Liver (tissue), 9 donors: ENCODE measurements around the gene RAB43. TPM values are rescaled to one million over a fixed set of nuclear protein-coding genes. Genes with fewer than 3 reads are reported as not detected.

ENCODE experiments used
- DNase-seq: peaks from one replicate; pipeline ENCODE4 v3.0.0-alpha.2; 2017; ENCODE audit warnings: low spot score
- H3K27ac ChIP-seq, 2 donors: one replicate each; pipeline ENCODE4 v1.7.0; 2013; ENCODE audit warnings: inconsistent platforms in 2 of 2, low read length in 2 of 2, control low read depth in 1 of 2, low read depth in 1 of 2, mild to moderate bottlenecking in 1 of 2
- H3K27me3 ChIP-seq, 4 donors: one replicate each; pipeline versions ENCODE4 v1.6.1 to v1.7.0; 2013; ENCODE audit warnings: low read length in 3 of 4, inconsistent platforms in 1 of 4, mild to moderate bottlenecking in 1 of 4, moderate library complexity in 1 of 4; ENCODE audit not compliant: control insufficient read depth in 4 of 4, insufficient read depth in 4 of 4
- H3K36me3 ChIP-seq, 4 donors: one replicate each; pipeline versions ENCODE4 v1.6.1 to v1.7.0; 2013; ENCODE audit warnings: low read length in 3 of 4, mild to moderate bottlenecking in 3 of 4, low read depth in 1 of 4, moderate library complexity in 1 of 4; ENCODE audit not compliant: control insufficient read depth in 4 of 4, insufficient read depth in 3 of 4
- H3K4me1 ChIP-seq, 4 donors: one replicate each; pipeline versions ENCODE4 v1.6.1 to v1.7.0; 2013; ENCODE audit warnings: low read length in 3 of 4, mild to moderate bottlenecking in 3 of 4, moderate library complexity in 1 of 4; ENCODE audit not compliant: control insufficient read depth in 4 of 4, insufficient read depth in 4 of 4
- H3K4me3 ChIP-seq, 3 donors: one replicate each; pipeline versions ENCODE4 v1.6.1 to v1.7.0; 2013; ENCODE audit warnings: low read length in 3 of 3, control low read depth in 1 of 3, low read depth in 1 of 3, mild to moderate bottlenecking in 1 of 3
- H3K9ac ChIP-seq, 2 donors: one replicate each; pipeline ENCODE4 v1.7.0; 2013; ENCODE audit warnings: low read length in 2 of 2, mild to moderate bottlenecking in 2 of 2, moderate library complexity in 2 of 2, control low read depth in 1 of 2, low read depth in 1 of 2
- H3K9me3 ChIP-seq, 4 donors: one replicate each; pipeline versions ENCODE4 v1.6.1 to v1.7.0; 2013; ENCODE audit warnings: low read length in 3 of 4; ENCODE audit not compliant: control insufficient read depth in 4 of 4
- EGR1 ChIP-seq, 2 donors: IDR thresholded peaks; 2 replicates each; pipeline ENCODE4 v1.6.1; 2016 to 2018; ENCODE audit warnings: antibody characterized with exemption in 2 of 2, low read depth in 2 of 2
- FOXA1 ChIP-seq: IDR thresholded peaks from 2 replicates; pipeline ENCODE4 v1.6.1; 2016; ENCODE audit warnings: antibody characterized with exemption
- FOXA2 ChIP-seq: IDR thresholded peaks from 2 replicates; pipeline ENCODE4 v1.6.1; 2016; ENCODE audit warnings: antibody characterized with exemption
- GABPA ChIP-seq, 2 donors: IDR thresholded peaks in 1 of 2; conservative IDR thresholded peaks in 1 of 2; 2 replicates each; pipeline ENCODE4 v1.6.1; 2016; ENCODE audit warnings: antibody characterized with exemption in 2 of 2, mild to moderate bottlenecking in 1 of 2, moderate library complexity in 1 of 2
- HNF4A ChIP-seq, 2 donors: conservative IDR thresholded peaks; 2 replicates each; pipeline ENCODE4 v1.6.1; 2016; ENCODE audit warnings: antibody characterized with exemption in 2 of 2, mild to moderate bottlenecking in 2 of 2
- JUND ChIP-seq, 2 donors: IDR thresholded peaks; 2 replicates each; pipeline ENCODE4 v1.6.1; 2016; ENCODE audit warnings: antibody characterized with exemption in 2 of 2
- NR2F2 ChIP-seq: IDR thresholded peaks from 2 replicates; pipeline ENCODE4 v1.6.1; 2016; ENCODE audit warnings: antibody characterized with exemption
- RXRA ChIP-seq, 2 donors: IDR thresholded peaks; 2 replicates each; pipeline ENCODE4 v1.6.1; 2017 to 2018; ENCODE audit warnings: antibody characterized with exemption in 2 of 2, mild to moderate bottlenecking in 1 of 2
- TAF1 ChIP-seq: conservative IDR thresholded peaks from 2 replicates; pipeline ENCODE4 v1.6.1; 2016; ENCODE audit warnings: antibody characterized with exemption, mild to moderate bottlenecking
- YY1 ChIP-seq: IDR thresholded peaks from 2 replicates; pipeline ENCODE4 v1.6.1; 2016; ENCODE audit warnings: antibody characterized with exemption, mild to moderate bottlenecking
- ZBTB33 ChIP-seq: IDR thresholded peaks from 2 replicates; pipeline ENCODE4 v1.6.1; 2016; ENCODE audit warnings: antibody characterized with exemption
- whole genome bisulfite sequencing: extraction: QIAGEN DNeasy Blood & Tissue Kit; methylation state at CpG from one replicate; pipeline ENCODE4 v1.1.7; 2013; 5-methylcytosine and 5-hydroxymethylcytosine counted together
- polyA plus RNA-seq, 2 donors: library from polyadenylated mRNA; stranded (reverse) in 1 of 2; unstranded in 1 of 2; fragments of 200-250 nt in 1 of 2; fragments of >200 nt in 1 of 2; fragmentation: Nextera tagmentation in 1 of 2; extraction: Ambion mirVana in 1 of 2; gene quantifications; one replicate each; pipeline versions ENCODE4 v1.2.1 to v1.2.3, GENCODE V29; 2013 to 2015
- total RNA-seq, 2 donors: library from RNA; depleted of rRNA; stranded (reverse); fragments of >200 nt; gene quantifications; one replicate each; pipeline ENCODE4 v1.2.3, GENCODE V29; 2014
- TF ChIP-seq, protein P1 (sequence below): IDR thresholded peaks from 2 replicates; pipeline ENCODE4 v1.6.1; 2016; ENCODE audit warnings: antibody characterized with exemption
- TF ChIP-seq, protein P2 (sequence below): IDR thresholded peaks from 2 replicates; pipeline ENCODE4 v1.6.1; 2016; ENCODE audit warnings: antibody characterized with exemption, mild to moderate bottlenecking
- TF ChIP-seq, protein P3 (sequence below): fragments of 150-350 bp; IDR thresholded peaks from 2 replicates; pipeline ENCODE4 v1.5.1; 2017; ENCODE audit warnings: improper control_type of control experiment, low read depth, low read length; ENCODE audit not compliant: missing input control
- donor health status: healthy.
- donor health status: healthy.
- donor health status: healthy.
- donor health status: healthy.
- donor health status: healthy.

RAB43 gene
- total and polyA plus RNA-seq, 4 donors, result 13.4 to 58.1 (median 26.5) TPM

DNA sequence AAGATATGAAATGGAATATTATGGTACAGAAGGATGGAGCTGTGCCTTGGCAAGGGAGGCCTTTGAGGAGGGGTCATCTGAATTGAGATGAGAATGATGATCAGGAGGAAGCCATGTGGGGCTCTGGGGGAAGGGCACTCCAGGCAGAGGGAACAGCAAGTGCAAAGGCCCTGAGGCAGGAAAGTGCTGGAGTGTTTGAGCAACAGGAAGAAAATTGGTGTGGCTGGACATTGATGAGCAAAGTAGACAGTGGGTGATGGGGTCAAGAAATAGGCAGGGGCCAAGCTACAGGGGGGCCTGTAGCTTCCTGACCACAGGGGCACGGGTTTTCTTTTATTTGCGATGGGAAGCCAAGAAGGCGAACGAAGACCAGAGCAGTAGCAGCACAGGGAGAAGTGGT is 64.4 kb downstream of the RAB43 start:
- Histone ChIP-seq H3K27ac (no peak overlapping the region), H3K27me3 (no peaks in the 10 kb centered on the region), H3K9ac (no peak overlapping the region), H3K9me3 (no peaks in the 10 kb centered on the region), H3K4me1 (peaks cover 8 to 26% (median 21%) of the 10 kb centered on the region in 4 donors), H3K4me3 (no peak overlapping the region), H3K36me3 (no peaks in the 10 kb centered on the region)
- TF ChIP-seq GABPA (IDR thresholded peaks at IDR 0.05 in 1 of 2, conservative IDR thresholded peaks at IDR 0.05 in 1 of 2), result no peak
- TF ChIP-seq YY1, result no peak
- TF ChIP-seq EGR1 (IDR thresholded peaks at IDR 0.05; ENCODE audit: low read depth in 2 of 2), result no peak
- no peak for TF ChIP-seq FOXA2
- TF ChIP-seq NR2F2, result no peak
- TF ChIP-seq, protein P1, sequence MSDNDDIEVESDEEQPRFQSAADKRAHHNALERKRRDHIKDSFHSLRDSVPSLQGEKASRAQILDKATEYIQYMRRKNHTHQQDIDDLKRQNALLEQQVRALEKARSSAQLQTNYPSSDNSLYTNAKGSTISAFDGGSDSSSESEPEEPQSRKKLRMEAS, result no peak
- TF ChIP-seq JUND (IDR thresholded peaks at IDR 0.05), result no peak
- no peak for TF ChIP-seq FOXA1
- TF ChIP-seq RXRA (IDR thresholded peaks at IDR 0.05), result no peak
- DNase-seq, result no peak
- 95% methylated on average over 4 of the region's 4 CpGs for WGBS

GRCh38 chr3:129056451-129057173 is 65.0 kb downstream of the RAB43 start:
- 74% methylated on average over 9 of the region's 9 CpGs for WGBS
- Histone ChIP-seq H3K9me3 (no peaks in the 10 kb centered on the region), H3K36me3 (no peaks in the 10 kb centered on the region), H3K27me3 (no peaks in the 10 kb centered on the region), H3K4me1 (peaks cover 8 to 29% (median 25%) of the 10 kb centered on the region in 4 donors), H3K9ac (no peak overlapping the region), H3K4me3 (no peak overlapping the region), H3K27ac (no peak overlapping the region)
- peak; percentile 67 for DNase-seq
- TF ChIP-seq, protein P2, sequence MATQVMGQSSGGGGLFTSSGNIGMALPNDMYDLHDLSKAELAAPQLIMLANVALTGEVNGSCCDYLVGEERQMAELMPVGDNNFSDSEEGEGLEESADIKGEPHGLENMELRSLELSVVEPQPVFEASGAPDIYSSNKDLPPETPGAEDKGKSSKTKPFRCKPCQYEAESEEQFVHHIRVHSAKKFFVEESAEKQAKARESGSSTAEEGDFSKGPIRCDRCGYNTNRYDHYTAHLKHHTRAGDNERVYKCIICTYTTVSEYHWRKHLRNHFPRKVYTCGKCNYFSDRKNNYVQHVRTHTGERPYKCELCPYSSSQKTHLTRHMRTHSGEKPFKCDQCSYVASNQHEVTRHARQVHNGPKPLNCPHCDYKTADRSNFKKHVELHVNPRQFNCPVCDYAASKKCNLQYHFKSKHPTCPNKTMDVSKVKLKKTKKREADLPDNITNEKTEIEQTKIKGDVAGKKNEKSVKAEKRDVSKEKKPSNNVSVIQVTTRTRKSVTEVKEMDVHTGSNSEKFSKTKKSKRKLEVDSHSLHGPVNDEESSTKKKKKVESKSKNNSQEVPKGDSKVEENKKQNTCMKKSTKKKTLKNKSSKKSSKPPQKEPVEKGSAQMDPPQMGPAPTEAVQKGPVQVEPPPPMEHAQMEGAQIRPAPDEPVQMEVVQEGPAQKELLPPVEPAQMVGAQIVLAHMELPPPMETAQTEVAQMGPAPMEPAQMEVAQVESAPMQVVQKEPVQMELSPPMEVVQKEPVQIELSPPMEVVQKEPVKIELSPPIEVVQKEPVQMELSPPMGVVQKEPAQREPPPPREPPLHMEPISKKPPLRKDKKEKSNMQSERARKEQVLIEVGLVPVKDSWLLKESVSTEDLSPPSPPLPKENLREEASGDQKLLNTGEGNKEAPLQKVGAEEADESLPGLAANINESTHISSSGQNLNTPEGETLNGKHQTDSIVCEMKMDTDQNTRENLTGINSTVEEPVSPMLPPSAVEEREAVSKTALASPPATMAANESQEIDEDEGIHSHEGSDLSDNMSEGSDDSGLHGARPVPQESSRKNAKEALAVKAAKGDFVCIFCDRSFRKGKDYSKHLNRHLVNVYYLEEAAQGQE, result no peak
- TF ChIP-seq ZBTB33 (no peak), YY1 (no peak), TAF1 (no peak), HNF4A (conservative IDR thresholded peaks at IDR 0.05) (no peak)
- TF ChIP-seq, protein P1, result no peak
- TF ChIP-seq, protein P3, sequence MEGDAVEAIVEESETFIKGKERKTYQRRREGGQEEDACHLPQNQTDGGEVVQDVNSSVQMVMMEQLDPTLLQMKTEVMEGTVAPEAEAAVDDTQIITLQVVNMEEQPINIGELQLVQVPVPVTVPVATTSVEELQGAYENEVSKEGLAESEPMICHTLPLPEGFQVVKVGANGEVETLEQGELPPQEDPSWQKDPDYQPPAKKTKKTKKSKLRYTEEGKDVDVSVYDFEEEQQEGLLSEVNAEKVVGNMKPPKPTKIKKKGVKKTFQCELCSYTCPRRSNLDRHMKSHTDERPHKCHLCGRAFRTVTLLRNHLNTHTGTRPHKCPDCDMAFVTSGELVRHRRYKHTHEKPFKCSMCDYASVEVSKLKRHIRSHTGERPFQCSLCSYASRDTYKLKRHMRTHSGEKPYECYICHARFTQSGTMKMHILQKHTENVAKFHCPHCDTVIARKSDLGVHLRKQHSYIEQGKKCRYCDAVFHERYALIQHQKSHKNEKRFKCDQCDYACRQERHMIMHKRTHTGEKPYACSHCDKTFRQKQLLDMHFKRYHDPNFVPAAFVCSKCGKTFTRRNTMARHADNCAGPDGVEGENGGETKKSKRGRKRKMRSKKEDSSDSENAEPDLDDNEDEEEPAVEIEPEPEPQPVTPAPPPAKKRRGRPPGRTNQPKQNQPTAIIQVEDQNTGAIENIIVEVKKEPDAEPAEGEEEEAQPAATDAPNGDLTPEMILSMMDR, result no peak
